GM18526 (cell line): ENCODE results near the gene MAG.

Experiments
- POLR2A ChIP-seq: IDR thresholded peaks from 3 replicates; pipeline ENCODE4 v1.6.1; 2011; ENCODE audit not compliant: insufficient read length; ENCODE audit errors: extremely low read depth

MAG gene

DNA sequence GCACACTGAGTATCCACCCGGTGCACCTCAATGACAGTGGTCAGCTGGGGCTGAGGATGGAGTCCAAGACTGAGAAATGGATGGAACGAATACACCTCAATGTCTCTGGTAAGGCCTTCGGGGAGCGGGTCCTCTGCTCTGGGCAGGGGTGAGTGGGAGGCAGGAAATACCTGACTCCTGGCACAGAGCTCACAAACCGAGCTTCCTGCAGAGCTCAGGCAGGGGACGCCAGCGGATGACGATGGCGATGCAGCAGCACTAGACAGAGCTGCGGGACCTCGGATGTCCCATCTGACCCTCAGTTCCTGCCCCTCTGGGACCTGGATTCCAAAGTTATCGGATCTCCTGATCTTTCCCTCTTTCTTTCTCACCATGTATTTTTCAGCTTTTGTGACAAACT is 40.9 kb downstream of the MAG start:
- peak; percentile 47 for TF ChIP-seq POLR2A

DNA sequence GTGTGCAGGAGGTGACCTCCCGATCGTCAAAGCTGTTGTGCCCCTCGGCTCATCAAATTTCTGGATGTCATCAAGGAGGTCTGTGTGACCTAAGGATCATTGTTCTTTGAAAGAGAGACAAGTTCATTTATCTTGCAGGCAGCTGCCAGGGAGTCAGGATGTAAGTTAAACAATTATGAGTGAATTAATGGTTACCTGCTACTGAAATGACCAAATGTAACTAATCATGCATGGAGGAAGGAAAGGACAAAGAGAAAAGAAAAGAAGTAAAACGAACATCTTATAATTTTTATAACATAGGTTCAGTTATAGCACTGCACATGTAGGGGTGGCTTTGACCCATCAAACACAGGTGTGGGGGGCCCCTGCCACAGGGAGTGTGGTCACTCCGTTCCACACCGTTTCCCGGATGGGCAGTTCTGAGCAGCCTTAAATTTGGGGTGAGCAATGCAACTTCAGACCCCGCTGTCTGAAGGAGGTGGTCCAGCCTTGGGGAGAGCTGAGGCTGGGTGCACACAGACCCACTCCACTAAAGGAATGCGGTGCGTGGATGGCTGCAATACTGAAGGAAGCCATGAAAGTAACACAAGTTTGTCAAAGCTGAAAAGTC is 42.3 kb downstream of the MAG start:
- peak; percentile 29 for TF ChIP-seq POLR2A

DNA sequence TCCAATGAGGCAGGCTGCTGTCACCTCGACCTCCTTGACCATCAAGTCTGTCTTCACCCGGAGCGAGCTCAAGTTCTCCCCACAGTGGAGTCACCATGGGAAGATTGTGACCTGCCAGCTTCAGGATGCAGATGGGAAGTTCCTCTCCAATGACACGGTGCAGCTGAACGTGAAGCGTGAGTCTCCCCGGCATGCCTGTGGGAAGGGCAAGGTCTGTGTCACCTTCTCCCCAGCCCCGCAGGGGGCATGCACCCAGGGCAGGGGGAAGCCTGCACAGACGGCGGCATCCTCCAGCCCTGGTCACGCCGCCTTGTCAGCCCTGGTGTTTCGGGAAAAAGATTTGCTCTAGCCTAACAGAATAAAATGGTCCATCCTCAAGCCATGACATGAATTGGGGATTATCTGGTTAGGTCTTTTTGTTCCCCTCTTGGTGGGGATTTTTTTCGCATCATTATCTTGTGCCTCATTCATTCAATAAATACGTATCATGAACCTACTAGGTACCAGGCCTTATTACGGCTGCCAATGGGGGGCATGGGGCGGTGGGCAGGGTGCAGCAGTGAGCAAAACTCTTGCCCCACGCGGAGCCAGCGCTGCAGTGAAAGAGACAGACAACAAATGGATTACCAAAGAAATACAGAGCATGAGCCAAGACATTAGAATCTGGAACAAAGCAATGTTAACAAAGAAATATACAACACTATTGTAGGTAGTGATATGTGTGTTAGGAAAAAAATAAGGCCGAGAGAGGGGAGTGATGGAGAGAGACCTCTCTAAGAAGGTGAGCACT is 44.4 kb downstream of the MAG start:
- TF ChIP-seq POLR2A: no peak

DNA sequence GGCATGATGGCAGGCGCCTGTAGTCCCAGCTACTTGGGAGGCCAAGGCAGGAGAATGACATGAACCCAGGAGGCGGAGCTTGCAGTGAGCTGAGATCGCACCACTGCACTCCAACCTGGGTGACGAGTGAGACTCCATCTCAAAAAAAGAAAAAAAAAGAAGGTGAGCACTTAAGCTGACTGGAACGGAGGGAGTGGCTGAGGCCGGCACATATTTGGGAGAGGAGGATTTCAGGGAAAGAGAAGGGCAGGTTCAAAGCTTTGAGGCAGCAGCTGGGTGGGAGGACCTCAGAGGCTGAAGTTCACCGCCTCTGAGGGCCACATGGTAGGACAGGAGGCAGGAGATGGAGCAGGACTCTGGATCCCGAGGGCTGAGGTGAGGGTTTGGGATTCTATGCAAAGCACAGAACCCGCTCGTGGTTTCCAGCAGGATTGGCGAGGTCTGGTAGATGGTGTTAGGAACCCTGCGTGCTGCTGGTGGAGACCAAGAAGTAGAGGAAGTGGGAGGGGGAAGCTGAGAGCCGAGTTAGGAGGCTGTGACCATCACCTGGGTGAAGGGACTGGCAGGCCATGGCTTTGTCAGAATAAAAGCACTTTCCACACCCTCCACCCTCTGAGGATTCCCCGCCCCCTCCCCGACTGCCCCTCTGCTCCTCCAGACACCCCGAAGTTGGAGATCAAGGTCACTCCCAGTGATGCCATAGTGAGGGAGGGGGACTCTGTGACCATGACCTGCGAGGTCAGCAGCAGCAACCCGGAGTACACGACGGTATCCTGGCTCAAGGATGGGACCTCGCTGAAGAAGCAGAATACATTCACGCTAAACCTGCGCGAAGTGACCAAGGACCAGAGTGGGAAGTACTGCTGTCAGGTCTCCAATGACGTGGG is 45.4 kb downstream of the MAG start:
- TF ChIP-seq POLR2A: no peak

DNA sequence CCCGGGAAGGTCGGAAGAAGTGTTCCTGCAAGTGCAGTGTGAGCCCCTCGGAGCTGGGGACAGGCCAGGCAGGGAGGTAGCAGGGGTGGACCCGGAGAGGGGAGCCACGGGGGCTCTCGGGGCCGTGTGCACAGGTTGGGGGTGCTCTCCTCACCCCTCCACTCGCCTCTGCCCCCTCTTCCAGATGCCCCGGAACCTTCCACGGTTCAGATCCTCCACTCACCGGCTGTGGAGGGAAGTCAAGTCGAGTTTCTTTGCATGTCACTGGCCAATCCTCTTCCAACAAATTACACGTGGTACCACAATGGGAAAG is 46.0 kb downstream of the MAG start:
- TF ChIP-seq POLR2A: no peak

DNA sequence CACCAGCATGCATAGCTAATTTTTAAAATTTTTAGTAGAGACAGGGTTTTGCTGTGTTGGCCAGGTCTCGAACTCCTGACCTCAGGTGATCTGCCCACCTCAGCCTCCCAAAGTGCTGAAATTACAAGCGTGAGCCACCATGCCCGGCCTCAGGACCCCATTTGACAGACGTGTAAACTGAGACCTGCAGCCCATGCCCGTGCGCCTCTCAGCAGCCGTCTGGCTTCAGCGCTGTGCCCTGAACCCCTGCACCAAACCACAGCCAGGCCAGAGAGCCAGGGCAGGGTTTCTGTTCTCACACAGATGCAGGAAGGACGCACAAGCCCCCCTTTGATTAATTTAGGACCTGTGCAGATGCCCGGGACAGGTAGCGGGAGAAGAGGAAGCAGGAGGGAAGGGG is 48.5 kb downstream of the MAG start:
- no peak for TF ChIP-seq POLR2A

DNA sequence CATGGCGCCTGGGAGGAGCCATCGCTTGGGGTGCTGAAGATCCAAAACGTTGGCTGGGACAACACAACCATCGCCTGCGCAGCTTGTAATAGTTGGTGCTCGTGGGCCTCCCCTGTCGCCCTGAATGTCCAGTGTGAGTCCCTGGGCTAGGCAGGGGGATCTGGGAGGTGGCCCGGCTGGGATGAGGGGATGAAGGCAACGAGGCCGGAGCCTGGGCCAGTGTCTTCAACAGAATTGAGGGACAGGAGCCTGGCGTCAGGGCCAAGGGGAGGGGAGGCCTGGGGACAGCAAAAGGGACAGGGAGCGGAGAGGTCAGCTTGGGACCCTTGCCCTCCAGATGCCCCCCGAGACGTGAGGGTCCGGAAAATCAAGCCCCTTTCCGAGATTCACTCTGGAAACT is 49.0 kb downstream of the MAG start:
- TF ChIP-seq POLR2A: no peak

DNA sequence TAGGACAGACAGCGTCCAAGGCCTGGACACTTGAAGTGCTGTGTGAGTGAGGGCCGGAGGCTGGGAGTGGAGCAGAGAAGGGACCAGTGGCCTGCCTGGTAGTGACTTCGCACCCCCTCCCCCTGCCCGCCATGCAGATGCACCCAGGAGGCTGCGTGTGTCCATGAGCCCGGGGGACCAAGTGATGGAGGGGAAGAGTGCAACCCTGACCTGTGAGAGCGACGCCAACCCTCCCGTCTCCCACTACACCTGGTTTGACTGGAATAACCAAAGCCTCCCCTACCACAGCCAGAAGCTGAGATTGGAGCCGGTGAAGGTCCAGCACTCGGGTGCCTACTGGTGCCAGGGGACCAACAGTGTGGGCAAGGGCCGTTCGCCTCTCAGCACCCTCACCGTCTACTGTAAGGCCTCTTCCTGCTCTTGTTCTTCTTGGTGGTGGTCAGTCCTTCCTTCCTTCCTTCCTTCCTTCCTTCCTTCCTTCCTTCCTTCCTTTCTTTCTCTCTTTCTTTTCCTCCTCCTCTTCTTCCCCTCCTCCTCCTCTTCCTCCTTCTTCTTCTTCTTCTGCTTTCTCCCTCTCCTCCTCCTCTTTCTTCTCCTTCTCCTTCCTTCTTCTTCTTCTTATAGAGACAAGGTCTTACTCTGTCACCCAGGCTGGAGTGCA is 49.7 kb downstream of the MAG start:
- no peak for TF ChIP-seq POLR2A

DNA sequence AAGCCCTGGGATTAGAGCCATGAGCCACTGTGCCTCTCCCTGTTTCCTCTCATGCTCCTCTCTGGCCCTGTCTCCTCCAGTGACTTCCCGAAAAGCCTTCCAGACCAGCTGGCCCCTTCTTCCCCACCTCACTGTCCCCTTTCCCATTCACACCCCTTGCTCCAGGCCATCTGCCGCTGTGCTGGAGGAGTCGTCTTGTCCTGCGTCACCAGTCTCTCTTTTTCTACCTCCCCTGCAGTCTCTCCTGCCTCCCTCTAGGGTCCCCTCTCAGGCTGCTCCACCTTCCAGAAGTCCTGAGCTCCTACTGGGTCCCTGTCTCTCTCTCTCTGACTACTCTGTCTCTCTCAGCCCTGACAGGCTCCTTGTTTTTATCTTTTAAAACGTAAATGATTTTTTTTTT is 50.5 kb downstream of the MAG start:
- TF ChIP-seq POLR2A: no peak

DNA sequence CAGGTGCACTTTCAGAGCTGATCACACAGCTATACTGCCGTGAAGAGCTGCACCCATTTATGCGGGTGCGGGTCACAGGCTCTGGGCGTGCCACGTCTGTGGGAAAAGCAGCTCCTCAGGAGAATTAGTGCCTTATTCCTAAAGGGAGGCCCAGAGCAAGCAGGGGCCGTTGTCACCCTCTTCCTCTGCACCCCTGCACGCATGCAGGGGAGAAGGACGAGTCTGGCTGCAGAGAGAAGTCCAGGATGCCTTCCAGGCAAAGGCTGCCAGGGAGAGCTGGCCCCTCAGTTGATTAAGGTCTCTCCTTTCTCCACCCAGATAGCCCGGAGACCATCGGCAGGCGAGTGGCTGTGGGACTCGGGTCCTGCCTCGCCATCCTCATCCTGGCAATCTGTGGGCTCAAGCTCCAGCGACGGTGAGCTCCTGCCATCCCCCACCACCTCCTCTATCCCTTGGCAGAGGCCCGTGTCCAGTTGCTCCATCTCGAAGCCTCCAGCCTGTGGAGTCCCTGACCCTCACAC is 52.6 kb downstream of the MAG start:
- TF ChIP-seq POLR2A: no peak

DNA sequence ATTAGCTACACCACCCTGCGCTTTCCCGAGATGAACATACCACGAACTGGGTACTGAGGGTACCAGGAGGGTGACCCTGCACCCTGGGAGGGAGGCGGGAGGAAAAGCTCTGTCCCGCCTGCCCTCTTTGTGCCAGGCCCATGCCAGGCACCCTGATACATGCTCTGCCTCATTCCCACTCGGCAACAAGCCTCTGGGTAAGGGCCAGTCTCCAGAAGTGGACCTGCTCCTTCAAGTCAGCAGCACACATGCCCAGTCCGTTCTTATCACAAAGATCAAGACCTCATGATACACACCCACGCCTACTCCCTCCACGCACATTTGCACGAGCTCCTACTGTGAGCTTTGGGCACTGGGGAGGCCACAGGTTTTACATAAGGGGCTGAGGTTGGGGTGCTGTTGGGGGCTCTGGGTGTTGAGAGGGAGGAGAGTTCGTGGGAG is 53.7 kb downstream of the MAG start:
- no peak for TF ChIP-seq POLR2A

DNA sequence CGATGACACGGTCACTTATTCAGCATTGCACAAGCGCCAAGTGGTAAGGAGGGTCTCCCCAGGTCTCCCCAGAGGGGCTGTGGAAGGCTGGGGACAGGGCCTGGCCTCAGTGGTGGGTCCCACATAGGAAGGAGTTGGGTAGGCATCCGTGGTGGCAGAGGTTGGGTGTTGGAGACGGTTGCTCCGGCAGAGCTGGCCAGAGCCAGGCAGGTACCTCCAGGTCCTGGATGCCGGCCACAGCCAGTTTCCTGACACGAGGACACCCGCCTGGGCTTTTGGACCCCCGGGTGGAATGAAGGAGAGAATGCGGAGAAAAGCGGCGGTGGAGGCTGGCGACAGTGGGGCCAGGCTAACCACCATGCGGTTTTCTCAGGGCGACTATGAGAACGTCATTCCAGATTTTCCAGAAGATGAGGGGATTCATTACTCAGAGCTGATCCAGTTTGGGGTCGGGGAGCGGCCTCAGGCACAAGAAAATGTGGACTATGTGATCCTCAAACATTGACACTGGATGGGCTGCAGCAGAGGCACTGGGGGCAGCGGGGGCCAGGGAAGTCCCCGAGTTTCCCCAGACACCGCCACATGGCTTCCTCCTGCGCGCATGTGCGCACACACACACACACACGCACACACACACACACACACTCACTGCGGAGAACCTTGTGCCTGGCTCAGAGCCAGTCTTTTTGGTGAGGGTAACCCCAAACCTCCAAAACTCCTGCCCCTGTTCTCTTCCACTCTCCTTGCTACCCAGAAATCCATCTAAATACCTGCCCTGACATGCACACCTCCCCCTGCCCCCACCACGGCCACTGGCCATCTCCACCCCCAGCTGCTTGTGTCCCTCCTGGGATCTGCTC is 54.5 kb downstream of the MAG start:
- no peak for TF ChIP-seq POLR2A

DNA sequence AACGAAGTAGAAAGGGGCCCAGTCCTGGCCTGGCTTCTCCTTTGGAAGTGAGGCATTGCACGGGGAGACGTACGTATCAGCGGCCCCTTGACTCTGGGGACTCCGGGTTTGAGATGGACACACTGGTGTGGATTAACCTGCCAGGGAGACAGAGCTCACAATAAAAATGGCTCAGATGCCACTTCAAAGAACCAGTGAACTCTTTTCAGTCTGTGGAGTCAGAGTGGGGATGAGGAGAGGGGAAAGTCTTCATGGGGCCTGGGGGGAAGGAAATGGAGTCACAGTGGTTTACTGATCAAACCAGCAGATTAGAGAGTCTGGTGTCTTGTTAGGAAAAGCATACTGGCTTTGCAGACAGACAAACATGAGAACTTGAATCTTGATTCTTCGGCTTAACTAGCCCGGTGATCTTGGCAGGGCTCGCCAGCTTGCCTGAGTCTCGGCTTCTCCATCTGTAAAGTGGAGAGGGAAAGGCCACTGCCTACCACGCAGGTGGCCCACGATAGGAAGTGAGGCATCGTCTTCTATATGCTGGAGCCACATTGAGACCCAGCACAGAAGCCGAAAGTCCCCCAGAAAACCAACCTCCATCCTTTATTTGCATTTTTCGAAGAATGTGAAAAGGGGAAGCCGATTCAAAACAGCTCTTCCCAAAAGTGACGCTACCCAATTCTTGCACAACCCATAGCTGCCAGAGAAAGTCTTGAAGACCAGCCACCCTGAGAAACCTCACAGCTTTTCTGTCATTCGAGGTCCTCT is 55.4 kb downstream of the MAG start, which contains the start of gene FFAR1:
Gene FFAR1 (plus strand): TSS at position 732 of the 759 bp plus-strand sequence. CDS start 3,650 bp downstream, outside the sequence.
- TF ChIP-seq POLR2A: peak; percentile 44
